IMR-90 (cell line): ENCODE measurements around the gene BPIFA1. TPM values are rescaled to one million over a fixed set of nuclear protein-coding genes. Genes with fewer than 3 reads are reported as not detected.

Source experiments
- ATAC-seq: fragments of 200-7000 bp; cut with Tn5 transposase; 2 replicates; pipeline ENCODE4 v1.9.1; 2020; ENCODE audit warnings: low read depth, mild to moderate bottlenecking, moderate library complexity
- BruUV-seq: library from RNA; stranded (reverse); fragments of 400-500 nt; replicated peaks from 2 replicates; lab custom pipeline; 2021; lab: Mats Ljungman, UMichigan
- CTCF ChIA-PET: fragments of 300-600 bp; formaldehyde crosslinking; extraction: SDS; loops from one replicate; lab custom pipeline; 2021; ENCODE audit warnings: antibody characterized with exemption; lab: Yijun Ruan, JAX
- POLR2A ChIA-PET: fragments of 300-600 bp; sonication (Branson Sonifier 250); formaldehyde crosslinking; loops from one replicate; lab custom pipeline; 2022; ENCODE audit warnings: antibody characterized with exemption; ENCODE audit not compliant: unreplicated experiment; lab: Charles Lee
- DNase-seq: peaks from one replicate; pipeline ENCODE4 v3.0.0; 2013
- H2AFZ ChIP-seq: replicated peaks from 2 replicates; pipeline ENCODE3; 2013; ENCODE audit warnings: low read length, mild to moderate bottlenecking; ENCODE audit not compliant: poor library complexity
- H2AK5ac ChIP-seq: 2 replicates; pipeline ENCODE4 v1.6.1; 2013; ENCODE audit warnings: low read depth, low read length, inconsistent platforms
- H2AK9ac ChIP-seq: replicated peaks from 2 replicates; pipeline ENCODE3; 2013; ENCODE audit warnings: mild to moderate bottlenecking, low read depth, low read length, moderate library complexity; ENCODE audit not compliant: poor library complexity
- H2BK120ac ChIP-seq: 2 replicates; pipeline ENCODE4 v1.6.1; 2013; ENCODE audit warnings: low read depth, low read length, inconsistent platforms
- H2BK15ac ChIP-seq: 3 replicates; pipeline ENCODE4 v1.6.1; 2013; ENCODE audit warnings: low read depth, low read length, inconsistent platforms
- H2BK20ac ChIP-seq: 2 replicates; pipeline ENCODE4 v1.6.1; 2013; ENCODE audit warnings: low read depth, mild to moderate bottlenecking, inconsistent platforms, low read length, moderate library complexity
- H2BK5ac ChIP-seq: 2 replicates; pipeline ENCODE4 v1.6.1; 2013; ENCODE audit warnings: mild to moderate bottlenecking, low read depth, low read length, inconsistent platforms; ENCODE audit not compliant: poor library complexity, severe bottlenecking
- H3K14ac ChIP-seq: replicated peaks from 2 replicates; pipeline ENCODE4 v1.6.1; 2013; ENCODE audit warnings: low read depth, low read length, inconsistent platforms
- H3K18ac ChIP-seq: 2 replicates; pipeline ENCODE4 v1.6.1; 2013; ENCODE audit warnings: low read depth, low read length, control low read depth
- H3K23ac ChIP-seq: 2 replicates; pipeline ENCODE4 v1.6.1; 2013; ENCODE audit warnings: low read depth, low read length, inconsistent platforms
- H3K27ac ChIP-seq: 2 replicates; pipeline ENCODE4 v1.5.1; 2013; ENCODE audit warnings: mild to moderate bottlenecking, control low read depth, low read length; ENCODE audit not compliant: insufficient read depth
- H3K27me3 ChIP-seq: 2 replicates; pipeline ENCODE4 v1.6.1; 2013; ENCODE audit warnings: low read length; ENCODE audit not compliant: control insufficient read depth, insufficient read depth
- H3K36me3 ChIP-seq: 2 replicates; pipeline ENCODE4 v1.6.1; 2013; ENCODE audit warnings: low read length, mixed read lengths; ENCODE audit not compliant: control insufficient read depth, insufficient read depth
- H3K4ac ChIP-seq: 2 replicates; pipeline ENCODE4 v1.6.1; 2013; ENCODE audit warnings: low read depth, low read length, inconsistent platforms
- H3K4me1 ChIP-seq: 2 replicates; pipeline ENCODE4 v1.6.1; 2013; ENCODE audit warnings: low read length, mixed read lengths; ENCODE audit not compliant: control insufficient read depth, insufficient read depth
- H3K4me2 ChIP-seq: 2 replicates; pipeline ENCODE4 v1.6.1; 2013; ENCODE audit warnings: low read depth, mild to moderate bottlenecking, control low read depth, low read length, moderate library complexity
- H3K4me3 ChIP-seq: 2 replicates; pipeline ENCODE4 v1.5.1; 2013; ENCODE audit warnings: low read depth, mild to moderate bottlenecking, control low read depth, low read length, moderate library complexity; ENCODE audit not compliant: insufficient read depth
- H3K56ac ChIP-seq: 2 replicates; pipeline ENCODE4 v1.6.1; 2013; ENCODE audit warnings: low read length, inconsistent platforms; ENCODE audit not compliant: insufficient read depth; ENCODE audit errors: extremely low read depth
- H3K79me1 ChIP-seq, 2 experiments: 2 replicates each; pipeline ENCODE4 v1.6.1; 2013; ENCODE audit warnings: low read length in 2 of 2, inconsistent platforms in 1 of 2, low read depth in 1 of 2
- H3K9ac ChIP-seq: 2 replicates; pipeline ENCODE4 v1.6.1; 2013; ENCODE audit warnings: low read depth, low read length, control low read depth
- H3K9me1 ChIP-seq: 2 replicates; pipeline ENCODE4 v1.6.1; 2013; ENCODE audit warnings: low read length, inconsistent platforms; ENCODE audit not compliant: insufficient read depth
- H3K9me3 ChIP-seq: 2 replicates; pipeline ENCODE4 v1.6.1; 2013; ENCODE audit warnings: low read length; ENCODE audit not compliant: control insufficient read depth, insufficient read depth
- H4K20me1 ChIP-seq: 2 replicates; pipeline ENCODE4 v1.6.1; 2013; ENCODE audit warnings: low read length, inconsistent platforms; ENCODE audit not compliant: insufficient read depth
- H4K5ac ChIP-seq: 2 replicates; pipeline ENCODE4 v1.6.1; 2013; ENCODE audit warnings: mild to moderate bottlenecking, low read depth, low read length, control low read depth
- H4K8ac ChIP-seq, 2 experiments: 2 replicates each; pipeline ENCODE4 v1.6.1; 2013; ENCODE audit warnings: low read depth in 2 of 2, low read length in 2 of 2, control low read depth in 1 of 2, inconsistent platforms in 1 of 2
- H4K91ac ChIP-seq: 2 replicates; pipeline ENCODE4 v1.6.1; 2013; ENCODE audit warnings: low read depth, low read length, inconsistent platforms; ENCODE audit not compliant: insufficient read depth
- BHLHE40 ChIP-seq: fragments of 150-350 bp; IDR thresholded peaks from 2 replicates; pipeline ENCODE4 v1.6.1; 2016; ENCODE audit warnings: mild to moderate bottlenecking, low read depth, low read length
- CEBPB ChIP-seq: IDR thresholded peaks from 2 replicates; pipeline ENCODE4 v1.6.1; 2012; ENCODE audit warnings: low read depth, low read length, improper control_type of control experiment
- CHD1 ChIP-seq: IDR thresholded peaks from 2 replicates; pipeline ENCODE4 v1.6.1; 2012; ENCODE audit warnings: low read depth, low read length, improper control_type of control experiment
- FOS ChIP-seq: fragments of 150-350 bp; IDR thresholded peaks from 2 replicates; pipeline ENCODE4 v1.6.1; 2016; ENCODE audit warnings: low read depth, low read length
- MAFK ChIP-seq: IDR thresholded peaks from 2 replicates; pipeline ENCODE4 v1.6.1; 2012; ENCODE audit warnings: low read depth, low read length, improper control_type of control experiment
- MAZ ChIP-seq: IDR thresholded peaks from 2 replicates; pipeline ENCODE4 v1.6.1; 2012; ENCODE audit warnings: low read depth, mild to moderate bottlenecking, low read length, improper control_type of control experiment, moderate library complexity, borderline replicate concordance
- MXI1 ChIP-seq: IDR thresholded peaks from 2 replicates; pipeline ENCODE4 v1.6.1; 2012; ENCODE audit warnings: low read depth, mild to moderate bottlenecking, low read length, moderate library complexity, borderline replicate concordance
- NFE2L2 ChIP-seq: fragments of 150-350 bp; IDR thresholded peaks from 2 replicates; pipeline ENCODE4 v1.6.1; 2016; ENCODE audit warnings: low read depth, mild to moderate bottlenecking, low read length
- POLR2A ChIP-seq: IDR thresholded peaks from 2 replicates; pipeline ENCODE4 v1.6.1; 2012; ENCODE audit warnings: mild to moderate bottlenecking, low read depth, low read length
- RAD21 ChIP-seq: IDR thresholded peaks from 2 replicates; pipeline ENCODE4 v1.6.1; 2012; ENCODE audit warnings: low read length, improper control_type of control experiment
- RCOR1 ChIP-seq: IDR thresholded peaks from 2 replicates; pipeline ENCODE4 v1.6.1; 2012; ENCODE audit warnings: mild to moderate bottlenecking, low read length, improper control_type of control experiment; ENCODE audit not compliant: insufficient replicate concordance
- RFX5 ChIP-seq: IDR thresholded peaks from 2 replicates; pipeline ENCODE4 v1.8.0; 2012; ENCODE audit warnings: low read depth, mild to moderate bottlenecking, low read length, moderate library complexity
- SMC3 ChIP-seq: fragments of 150-350 bp; IDR thresholded peaks from 2 replicates; pipeline ENCODE4 v1.6.1; 2016; ENCODE audit warnings: low read depth, mild to moderate bottlenecking, antibody characterized with exemption, low read length, moderate library complexity
- WGBS, 2 experiments: methylation state at CpG; one replicate each; pipeline versions ENCODE4 v1.1.5 to v1.1.7; 2013; ENCODE audit warnings: missing lambda C conversion rate in 2 of 2; ENCODE audit not compliant: insufficient read length in 1 of 2; ENCODE audit errors: extremely low coverage in 2 of 2; 5-methylcytosine and 5-hydroxymethylcytosine counted together
- dilution Hi-C: fragments of 300-500 bp; cut with HindIII; formaldehyde crosslinking; loops from one replicate; pipeline ENCODE4 v1.14.3; 2018; ENCODE audit warnings: low sequenced_read_pairs; ENCODE audit not compliant: unreplicated experiment
- in situ Hi-C: fragments of 300-500 bp; cut with MboI; formaldehyde crosslinking; loops from 3 replicates; pipeline ENCODE4 v1.14.3; 2019; ENCODE audit warnings: low sequenced_read_pairs, inconsistent platforms, mixed read lengths
- intact Hi-C: fragments of 100-400 bp; cut with micrococcal nuclease; formaldehyde crosslinking; loops from 2 replicates; pipeline ENCODE4 v1.10.0; 2022
- polyA plus RNA-seq, 3 experiments: library from polyadenylated mRNA; depleted of rRNA; stranded (reverse); fragments of >200 nt; gene quantifications; 2 replicates each; pipeline ENCODE4 v1.2.3, GENCODE V29; 2012; ENCODE audit warnings: low replicate concordance in 1 of 3
- total RNA-seq: library from RNA; depleted of rRNA; stranded (reverse); fragments of >200 nt; gene quantifications from 2 replicates; pipeline ENCODE4 v1.2.3, GENCODE V29; 2012
- TF ChIP-seq, protein P1 (sequence below): fragments of 150-350 bp; IDR thresholded peaks from 2 replicates; pipeline ENCODE4 v1.6.1; 2016; ENCODE audit warnings: low read depth, mild to moderate bottlenecking, low read length, moderate library complexity, borderline replicate concordance
- TF ChIP-seq, protein P2 (sequence below): conservative IDR thresholded peaks from 2 replicates; pipeline ENCODE4 v1.5.1; 2012; ENCODE audit warnings: mild to moderate bottlenecking, low read depth, low read length, improper control_type of control experiment
- TF ChIP-seq, protein P3 (sequence below): fragments of 150-350 bp; IDR thresholded peaks from 2 replicates; pipeline ENCODE4 v1.6.1; 2017; ENCODE audit warnings: mild to moderate bottlenecking, antibody characterized with exemption, low read length, low read depth

BPIFA1 gene
- total and polyA plus RNA-seq, 2 of the 4 experiments (the other 2 are of a cell fraction) = not detected

DNA sequence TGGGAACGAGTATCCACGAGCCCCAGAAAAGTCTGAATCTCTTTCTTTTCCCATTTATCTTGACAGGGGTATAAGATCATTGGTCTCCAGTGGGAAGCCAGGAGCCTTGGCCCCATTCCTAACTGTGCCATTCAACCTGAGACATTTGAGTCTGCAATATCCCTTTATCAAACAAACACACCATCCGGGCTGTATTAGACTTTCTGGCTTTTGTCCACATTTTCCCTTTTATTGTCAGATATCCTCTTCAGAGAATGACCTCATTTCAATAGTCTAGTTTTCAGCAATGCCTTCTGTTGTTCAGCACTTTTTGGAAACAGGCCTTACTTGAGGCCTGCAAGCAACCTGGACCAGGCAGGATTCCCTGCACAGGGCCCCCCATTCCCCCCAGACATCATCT, 15.7 kb downstream of the BPIFA1 start:
- no peak overlapping the region for H2AK5ac ChIP-seq
- CTCF ChIA-PET = no interaction called here
- no peak overlapping the region for H3K4me2 ChIP-seq
- H4K91ac ChIP-seq = no peak overlapping the region
- H3K18ac ChIP-seq = no peak overlapping the region
- no peak overlapping the region for H3K9ac ChIP-seq
- BruUV-seq = no TSS peak
- H3K4me3 ChIP-seq = no peak overlapping the region
- H3K56ac ChIP-seq = no peak overlapping the region
- POLR2A ChIA-PET = no interaction called here
- no peak for TF ChIP-seq MAZ
- TF ChIP-seq RAD21 = no peak
- TF ChIP-seq POLR2A = no peak
- TF ChIP-seq, protein P1, sequence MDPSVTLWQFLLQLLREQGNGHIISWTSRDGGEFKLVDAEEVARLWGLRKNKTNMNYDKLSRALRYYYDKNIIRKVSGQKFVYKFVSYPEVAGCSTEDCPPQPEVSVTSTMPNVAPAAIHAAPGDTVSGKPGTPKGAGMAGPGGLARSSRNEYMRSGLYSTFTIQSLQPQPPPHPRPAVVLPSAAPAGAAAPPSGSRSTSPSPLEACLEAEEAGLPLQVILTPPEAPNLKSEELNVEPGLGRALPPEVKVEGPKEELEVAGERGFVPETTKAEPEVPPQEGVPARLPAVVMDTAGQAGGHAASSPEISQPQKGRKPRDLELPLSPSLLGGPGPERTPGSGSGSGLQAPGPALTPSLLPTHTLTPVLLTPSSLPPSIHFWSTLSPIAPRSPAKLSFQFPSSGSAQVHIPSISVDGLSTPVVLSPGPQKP = no peak
- no peak for TF ChIP-seq NFE2L2
- no peak for TF ChIP-seq CEBPB
- TF ChIP-seq, protein P2, sequence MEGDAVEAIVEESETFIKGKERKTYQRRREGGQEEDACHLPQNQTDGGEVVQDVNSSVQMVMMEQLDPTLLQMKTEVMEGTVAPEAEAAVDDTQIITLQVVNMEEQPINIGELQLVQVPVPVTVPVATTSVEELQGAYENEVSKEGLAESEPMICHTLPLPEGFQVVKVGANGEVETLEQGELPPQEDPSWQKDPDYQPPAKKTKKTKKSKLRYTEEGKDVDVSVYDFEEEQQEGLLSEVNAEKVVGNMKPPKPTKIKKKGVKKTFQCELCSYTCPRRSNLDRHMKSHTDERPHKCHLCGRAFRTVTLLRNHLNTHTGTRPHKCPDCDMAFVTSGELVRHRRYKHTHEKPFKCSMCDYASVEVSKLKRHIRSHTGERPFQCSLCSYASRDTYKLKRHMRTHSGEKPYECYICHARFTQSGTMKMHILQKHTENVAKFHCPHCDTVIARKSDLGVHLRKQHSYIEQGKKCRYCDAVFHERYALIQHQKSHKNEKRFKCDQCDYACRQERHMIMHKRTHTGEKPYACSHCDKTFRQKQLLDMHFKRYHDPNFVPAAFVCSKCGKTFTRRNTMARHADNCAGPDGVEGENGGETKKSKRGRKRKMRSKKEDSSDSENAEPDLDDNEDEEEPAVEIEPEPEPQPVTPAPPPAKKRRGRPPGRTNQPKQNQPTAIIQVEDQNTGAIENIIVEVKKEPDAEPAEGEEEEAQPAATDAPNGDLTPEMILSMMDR = no peak
- no peak for TF ChIP-seq FOS
- TF ChIP-seq MAFK = no peak
- no peak for TF ChIP-seq SMC3
- no peak for TF ChIP-seq BHLHE40
- TF ChIP-seq, protein P3, sequence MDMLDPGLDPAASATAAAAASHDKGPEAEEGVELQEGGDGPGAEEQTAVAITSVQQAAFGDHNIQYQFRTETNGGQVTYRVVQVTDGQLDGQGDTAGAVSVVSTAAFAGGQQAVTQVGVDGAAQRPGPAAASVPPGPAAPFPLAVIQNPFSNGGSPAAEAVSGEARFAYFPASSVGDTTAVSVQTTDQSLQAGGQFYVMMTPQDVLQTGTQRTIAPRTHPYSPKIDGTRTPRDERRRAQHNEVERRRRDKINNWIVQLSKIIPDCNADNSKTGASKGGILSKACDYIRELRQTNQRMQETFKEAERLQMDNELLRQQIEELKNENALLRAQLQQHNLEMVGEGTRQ = no peak
- no peak for TF ChIP-seq CHD1
- TF ChIP-seq MXI1 = no peak
- no peak for TF ChIP-seq RFX5
- no peak for TF ChIP-seq RCOR1
- H3K36me3 ChIP-seq = no peaks in the 10 kb centered on the region
- H3K4me1 ChIP-seq = no peaks in the 10 kb centered on the region
- DNase-seq (no peak), ATAC-seq (no peak)
- no peaks in the 10 kb centered on the region for H4K20me1 ChIP-seq
- H3K9me1 ChIP-seq = no peaks in the 10 kb centered on the region
- no peak overlapping the region for H2BK120ac ChIP-seq
- no peak overlapping the region for H4K8ac ChIP-seq
- H2BK5ac ChIP-seq = no peak overlapping the region
- in situ Hi-C loops = no loop called here
- no peak overlapping the region for H2BK20ac ChIP-seq
- H3K14ac ChIP-seq = no peak overlapping the region
- WGBS, 2 experiments = 100% methylated on average over 1 of the region's 3 CpGs; no CpG with 5 or more reads in 1 of the 2 experiments
- H3K23ac ChIP-seq = no peak overlapping the region
- H2BK15ac ChIP-seq = no peak overlapping the region
- no peak overlapping the region for H3K4ac ChIP-seq
- no peak overlapping the region for H2AFZ ChIP-seq
- no peak overlapping the region for H4K5ac ChIP-seq
- dilution Hi-C loops = no loop called here
- no peak overlapping the region for H3K27ac ChIP-seq
- H3K9me3 ChIP-seq = no peaks in the 10 kb centered on the region
- no peaks in the 10 kb centered on the region for H3K79me1 ChIP-seq
- no peak overlapping the region for H2AK9ac ChIP-seq
- no peaks in the 10 kb centered on the region for H3K27me3 ChIP-seq
- intact Hi-C loops = no loop called here
